Germinal center (tissue), 1 donor: ENCODE results near the gene HBG2.
"Not testable (repeated sequence)": the region's sequence is repeated elsewhere in the genome, so short reads cannot be mapped to it uniquely, and the experiment has no call there.

ENCODE experiments used
- DNase-seq: peaks from one replicate; pipeline ENCODE4 v3.0.0; 2012; ENCODE audit warnings: mixed read lengths, low spot score

The HBG2 gene

GRCh38 chr11:5249807-5250396, 4.7 kb downstream of the HBG2 start, which contains the start of gene HBG1:
TSS of gene HBG1 (minus strand) at chr11:5249857. CDS start at chr11:5249804, 53 bp downstream.
- not testable (repeated sequence) for DNase-seq

- DNase-seq, result not testable (repeated sequence)
These were observed 6.1 kb downstream of the HBG2 start for GRCh38 chr11:5248498-5248897.

DNA sequence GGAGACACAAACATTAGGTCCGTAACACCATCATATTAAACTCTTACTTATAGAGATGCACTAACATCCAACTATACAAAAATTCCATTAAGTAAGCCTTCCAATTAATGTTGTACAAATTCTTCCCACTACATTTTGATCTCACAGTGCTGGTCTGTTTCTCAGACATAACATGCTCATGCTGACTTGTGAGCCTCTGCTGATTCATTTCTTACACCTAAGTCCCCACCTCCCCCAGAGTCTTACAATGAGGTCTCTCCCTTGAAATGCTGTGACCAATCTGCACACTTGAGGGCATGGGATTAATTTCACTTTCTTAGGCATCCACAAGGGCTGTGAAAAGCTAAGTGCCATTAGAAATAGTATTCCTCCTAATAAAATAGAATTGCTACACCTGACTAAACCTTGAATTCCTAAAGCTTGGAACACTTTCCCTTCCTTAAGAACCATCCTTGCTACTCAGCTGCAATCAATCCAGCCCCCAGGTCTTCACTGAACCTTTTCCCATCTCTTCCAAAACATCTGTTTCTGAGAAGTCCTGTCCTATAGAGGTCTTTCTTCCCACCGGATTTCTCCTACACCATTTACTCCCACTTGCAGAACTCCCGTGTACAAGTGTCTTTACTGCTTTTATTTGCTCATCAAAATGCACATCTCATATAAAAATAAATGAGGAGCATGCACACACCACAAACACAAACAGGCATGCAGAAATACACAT, 6.9 kb downstream of the HBG2 start:
- no peak for DNase-seq

DNA sequence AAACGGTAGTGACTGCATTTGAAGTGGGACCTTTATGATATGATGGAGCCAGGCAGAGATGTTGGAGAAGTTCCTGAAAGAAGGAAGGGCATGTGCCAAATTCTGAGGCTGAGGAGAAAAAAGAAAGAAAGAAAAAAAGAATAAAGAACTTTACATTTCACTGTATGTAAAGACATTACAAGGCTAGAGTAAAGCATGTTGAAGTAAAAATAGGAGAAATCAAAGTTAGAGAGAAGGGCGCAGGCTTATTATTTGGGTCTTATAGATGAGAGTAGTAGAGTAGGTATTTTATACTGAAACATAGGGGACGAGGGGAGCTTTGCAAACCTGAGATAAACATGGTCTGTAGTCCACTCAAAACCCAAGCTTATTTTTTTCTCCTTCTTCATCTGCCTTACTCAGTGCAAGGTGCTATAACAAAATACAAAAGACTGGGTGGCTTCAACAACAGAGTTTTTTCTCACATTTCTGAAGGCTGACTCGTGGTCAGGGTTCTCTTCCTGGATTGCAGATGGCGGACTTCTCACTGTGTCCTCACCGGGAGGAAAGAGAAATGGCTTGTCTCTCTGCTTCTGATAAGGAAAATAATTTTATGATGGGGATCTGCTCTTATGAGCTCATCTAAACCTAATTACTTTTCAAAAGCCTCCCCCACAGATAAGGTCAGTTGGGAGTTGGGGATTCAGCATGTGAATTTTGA, 7.7 kb downstream of the HBG2 start:
- DNase-seq, result no peak

GRCh38 chr11:5245155-5245554, 9.4 kb downstream of the HBG2 start:
- DNase-seq, result no peak

DNA sequence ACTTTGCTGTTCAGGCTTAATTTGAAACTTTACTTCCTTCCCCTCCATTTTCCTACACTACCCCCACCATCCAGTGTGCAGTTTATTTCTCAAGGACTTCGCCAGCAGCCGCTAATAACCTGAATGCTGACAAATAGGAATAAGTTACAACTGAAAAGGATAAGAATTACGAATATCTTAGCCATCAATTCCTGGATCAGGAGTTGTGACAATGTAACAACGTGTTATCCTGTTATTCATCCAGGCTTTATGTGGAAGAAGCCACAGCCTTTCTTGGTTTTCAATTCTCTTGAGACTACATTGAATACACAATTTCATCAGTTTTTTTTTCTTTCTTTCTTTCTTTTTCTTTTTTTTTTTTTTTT, 10.8 kb downstream of the HBG2 start:
- no peak for DNase-seq

DNA sequence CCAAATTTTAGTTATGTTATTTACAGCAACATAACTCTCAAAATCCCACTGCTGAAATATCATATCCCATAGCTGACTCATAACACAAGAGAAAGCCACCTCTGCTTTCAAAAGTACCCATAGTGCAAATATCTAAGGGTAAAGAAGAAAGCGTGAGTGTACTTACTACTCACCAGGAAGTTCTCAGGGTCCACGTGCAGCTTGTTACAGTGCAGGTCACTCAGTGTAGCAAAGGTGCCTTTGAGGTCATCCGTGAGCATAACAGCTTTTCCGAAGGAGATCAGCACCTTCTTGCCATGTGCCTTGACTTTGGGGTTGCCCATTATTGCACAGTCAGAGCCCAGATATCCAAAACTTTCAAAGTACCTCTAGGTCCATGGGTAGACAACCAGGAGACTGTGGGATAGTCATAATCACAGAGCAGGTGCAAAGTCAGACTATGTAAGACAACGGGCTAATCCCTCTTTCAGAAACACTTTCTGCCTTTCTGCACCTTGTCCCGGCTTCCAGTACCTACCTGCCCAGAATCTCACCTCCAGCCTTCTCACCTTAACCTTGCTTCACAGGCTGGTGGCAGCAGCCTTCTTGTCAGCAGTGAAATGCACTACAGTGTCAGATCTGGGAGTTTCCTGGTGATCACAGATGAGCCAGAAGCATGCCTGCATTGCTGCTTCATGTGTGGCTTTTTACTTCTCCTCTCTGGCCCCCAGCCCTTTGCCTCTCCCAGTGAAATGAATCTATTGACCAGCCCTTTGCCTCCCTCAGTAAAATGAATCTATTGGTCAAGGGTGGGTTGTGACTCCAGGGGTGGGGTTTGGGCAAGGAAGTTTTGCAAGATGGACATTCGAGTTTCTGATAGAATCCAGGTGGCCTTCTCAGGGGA, 11.4 kb downstream of the HBG2 start:
- no peak for DNase-seq

DNA sequence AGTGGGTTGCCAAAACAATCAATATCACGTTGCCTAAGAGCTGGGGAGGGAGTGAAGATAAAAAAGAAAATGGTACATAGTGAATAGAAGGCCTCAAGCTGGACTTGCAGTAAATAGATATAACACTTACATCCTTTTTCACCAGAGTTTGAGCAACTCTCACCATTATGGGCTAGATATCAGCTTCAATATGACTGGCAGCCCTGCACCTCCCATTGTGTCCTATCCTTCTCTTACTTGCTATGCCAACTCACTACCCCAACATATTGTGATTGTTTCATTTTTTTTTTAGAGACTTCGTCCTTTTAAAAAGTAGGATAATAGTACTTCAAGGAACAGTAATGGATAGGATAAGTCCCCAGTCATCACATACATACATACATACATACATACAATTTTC, 12.4 kb downstream of the HBG2 start:
- no peak for DNase-seq

- no peak for DNase-seq
These were observed 13.1 kb downstream of the HBG2 start for GRCh38 chr11:5241458-5241857.

- DNase-seq, result no peak
These were observed 14.1 kb downstream of the HBG2 start for GRCh38 chr11:5240458-5240857.

DNA sequence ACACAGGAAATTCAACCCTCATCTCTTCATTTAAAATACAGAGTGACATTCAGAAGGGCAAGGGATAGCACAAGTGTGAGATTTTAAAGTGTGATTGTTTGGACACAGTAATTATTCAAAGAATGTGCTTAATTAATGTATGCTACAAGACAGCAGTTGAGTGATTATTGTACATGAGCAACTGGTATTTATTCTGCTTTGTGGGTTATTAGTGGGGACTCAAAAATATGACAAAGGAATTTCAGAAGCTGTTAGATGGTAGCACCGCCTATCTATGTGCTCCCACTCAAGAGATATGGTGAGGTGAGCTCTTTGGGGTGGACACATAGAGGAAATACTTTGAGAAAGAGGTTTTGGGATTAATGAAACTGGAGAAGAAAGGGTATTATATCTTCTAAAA, 14.5 kb downstream of the HBG2 start:
- DNase-seq, result no peak

DNA sequence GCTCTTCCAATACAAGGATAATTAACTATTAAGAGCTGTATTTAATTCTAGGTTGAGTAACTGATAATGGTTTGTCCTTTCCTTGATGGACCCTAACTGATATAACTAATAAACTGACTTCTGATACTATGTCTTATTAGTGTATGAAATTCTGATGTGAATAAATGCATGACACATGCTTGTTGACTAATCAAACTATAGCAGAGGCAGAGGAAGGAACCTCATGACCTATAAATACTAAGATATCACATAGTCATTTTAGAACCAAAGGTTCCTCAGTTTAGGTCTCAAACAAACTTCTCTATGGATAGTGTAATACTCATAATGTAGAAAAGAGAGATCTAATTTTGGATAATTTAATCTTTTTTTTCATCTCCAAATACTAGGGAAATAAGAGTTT, 15.5 kb downstream of the HBG2 start:
- DNase-seq, result no peak

GRCh38 chr11:5238486-5238885, 16.1 kb downstream of the HBG2 start:
- DNase-seq, result no peak

- no peak for DNase-seq
These were observed 17.2 kb downstream of the HBG2 start for GRCh38 chr11:5237420-5237819.

GRCh38 chr11:5235364-5236095, 19.1 kb downstream of the HBG2 start:
- no peak for DNase-seq

GRCh38 chr11:5234381-5234834, 20.2 kb downstream of the HBG2 start, which contains the start of gene HBD:
TSS of gene HBD (minus strand) at chr11:5234483. CDS start at chr11:5234433, 50 bp downstream.
- no peak for DNase-seq

DNA sequence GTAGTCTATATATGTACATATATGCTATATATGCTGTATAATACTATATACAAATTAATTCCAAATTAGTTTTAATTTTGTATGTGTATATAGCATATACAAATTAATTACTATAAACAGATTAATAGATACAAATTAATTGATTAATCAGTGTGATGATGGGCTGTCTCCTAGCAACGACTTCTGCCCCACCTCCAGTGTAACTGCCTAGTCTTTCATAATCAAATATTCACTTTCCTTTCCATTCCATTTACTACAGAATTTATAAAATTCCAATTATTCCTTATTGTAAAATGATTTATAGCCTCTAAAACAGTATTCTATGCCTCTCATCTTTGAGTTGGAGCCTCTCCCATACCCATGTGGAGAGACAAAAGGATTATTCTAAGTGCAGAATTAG, 21.3 kb downstream of the HBG2 start:
- no peak for DNase-seq

DNA sequence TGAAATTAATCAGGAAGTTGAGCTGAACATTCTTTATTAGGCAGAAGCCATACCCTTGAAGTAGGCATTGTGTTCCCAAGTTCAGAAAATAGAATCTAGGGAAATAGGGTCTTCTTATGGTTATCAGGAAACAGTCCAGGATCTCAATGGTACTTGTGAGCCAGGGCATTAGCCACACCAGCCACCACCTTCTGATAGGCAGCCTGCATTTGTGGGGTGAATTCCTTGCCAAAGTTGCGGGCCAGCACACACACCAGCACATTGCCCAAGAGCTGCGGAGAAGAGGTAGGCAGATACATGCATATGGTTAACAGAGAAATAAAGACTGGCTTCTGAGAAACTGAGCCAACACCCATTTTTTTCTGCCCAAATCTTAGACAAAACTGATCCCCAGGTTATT, 21.8 kb downstream of the HBG2 start:
- no peak for DNase-seq

GRCh38 chr11:5232176-5232575, 22.4 kb downstream of the HBG2 start:
- no peak for DNase-seq

GRCh38 chr11:5231111-5231510, 23.5 kb downstream of the HBG2 start:
- no peak for DNase-seq

DNA sequence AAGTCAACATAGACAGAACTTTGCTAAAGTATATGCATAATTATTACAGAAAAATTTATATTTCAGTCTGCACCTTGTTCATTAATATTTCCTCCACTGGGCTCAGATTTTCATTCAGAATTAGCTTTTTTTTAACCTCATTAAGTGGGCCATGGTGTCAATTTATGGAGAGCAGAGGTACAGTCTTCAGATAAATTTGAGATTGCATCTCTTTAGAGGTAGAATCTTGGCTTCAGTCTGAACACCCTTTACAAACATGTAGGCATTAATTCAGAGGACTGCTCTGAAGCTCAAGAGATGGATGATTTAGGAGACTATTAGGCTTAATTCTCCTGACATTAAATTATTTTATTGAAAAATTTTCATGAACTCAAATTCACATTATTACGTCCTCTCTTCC, 24.3 kb downstream of the HBG2 start:
- no peak for DNase-seq
